ENCODE data around the gene MUC21.
"Not testable (repeated sequence)": the region's sequence is repeated elsewhere in the genome, so short reads cannot be mapped to it uniquely, and the experiment has no call there.

MUC21 gene

DNA sequence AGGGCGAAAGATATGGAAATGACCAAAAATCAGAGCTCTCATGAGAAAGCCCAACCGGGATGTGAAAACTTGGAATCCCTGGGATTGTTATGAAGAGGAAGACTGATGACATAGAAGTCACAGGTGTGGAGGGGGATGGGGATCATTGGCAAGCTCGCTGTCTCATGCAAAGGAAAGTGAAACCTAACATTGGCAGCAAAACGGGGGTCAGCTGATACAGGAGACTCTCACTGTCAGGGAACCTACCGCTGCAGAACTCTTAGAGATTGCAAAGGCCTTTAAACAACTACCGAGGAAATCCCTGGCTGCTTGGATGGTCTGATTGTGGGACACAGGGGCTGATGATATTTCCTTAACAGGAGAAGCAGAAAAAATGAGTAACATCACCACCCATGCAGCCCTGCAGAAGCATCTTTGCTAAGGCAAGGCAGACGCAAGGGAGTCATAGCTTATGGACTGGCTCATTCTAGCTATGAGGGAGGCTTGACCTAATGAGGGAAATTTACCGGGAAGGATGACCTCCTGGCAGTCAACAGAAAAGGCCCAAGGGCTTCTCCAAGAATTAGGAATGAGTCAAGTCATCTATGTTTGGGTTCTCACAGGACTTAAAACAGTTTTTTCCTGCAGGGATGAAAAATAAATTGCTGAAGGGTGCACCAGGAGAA is 7.0 kb downstream of the MUC21 start:
- no peak for TF ChIP-seq CTCF (IDR thresholded peaks at IDR 0.05; ENCODE audit: control insufficient read depth, insufficient read depth, low read depth, low read length, missing control alignments)
- no peak overlapping the region for H3K4me3 ChIP-seq (ENCODE audit: control insufficient read depth, low read depth, low read length)
- DNase-seq (ENCODE audit: low read depth): no peak

DNA sequence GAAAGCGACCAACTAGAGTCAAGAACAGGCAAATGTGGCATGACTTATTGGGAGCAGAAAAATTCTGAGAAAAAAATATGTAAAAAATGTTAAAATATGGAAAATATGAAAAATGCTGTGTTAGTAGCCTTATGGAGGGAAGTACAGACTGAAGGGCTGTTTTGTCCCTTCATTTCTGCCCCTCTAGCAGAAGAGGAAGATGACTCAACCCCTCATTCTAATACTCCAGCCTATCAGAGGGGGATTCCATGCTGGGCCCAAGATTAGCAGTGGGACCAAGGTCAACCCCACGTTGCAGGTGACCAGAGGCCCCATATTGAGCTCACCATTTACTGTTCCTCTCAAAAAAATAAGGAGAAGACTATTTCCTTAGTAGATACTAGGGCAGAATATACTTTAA is 8.4 kb downstream of the MUC21 start:
- DNase-seq (ENCODE audit: low read depth): no peak
- TF ChIP-seq CTCF (IDR thresholded peaks at IDR 0.05; ENCODE audit: control insufficient read depth, insufficient read depth, low read depth, low read length, missing control alignments): no peak
- H3K4me3 ChIP-seq (ENCODE audit: control insufficient read depth, low read depth, low read length): no peak overlapping the region

DNA sequence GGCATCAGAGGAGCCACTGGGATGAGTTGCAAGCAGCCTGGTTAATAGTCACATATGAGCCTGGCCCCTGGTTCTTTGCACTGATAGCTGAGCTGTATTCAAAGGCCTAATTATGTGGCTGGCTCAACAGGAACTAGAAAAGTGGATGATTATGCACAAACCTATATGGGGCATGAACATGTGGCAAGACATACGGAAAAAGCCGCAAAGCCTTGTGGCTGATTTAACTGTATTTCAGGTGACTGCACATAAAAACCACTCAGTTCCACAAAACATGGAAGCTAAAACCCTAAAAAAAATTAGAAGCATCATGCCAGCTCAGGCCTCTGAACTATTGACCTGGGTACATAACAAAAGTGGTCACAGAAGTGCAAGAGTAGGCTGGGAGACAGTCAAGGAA is 13.8 kb downstream of the MUC21 start:
- no peak for TF ChIP-seq CTCF (IDR thresholded peaks at IDR 0.05; ENCODE audit: control insufficient read depth, insufficient read depth, low read depth, low read length, missing control alignments)
- no peak for DNase-seq (ENCODE audit: low read depth)
- H3K4me3 ChIP-seq (ENCODE audit: control insufficient read depth, low read depth, low read length): no peak overlapping the region

- DNase-seq (ENCODE audit: low read depth): no peak
- no peak overlapping the region for H3K4me3 ChIP-seq (ENCODE audit: control insufficient read depth, low read depth, low read length)
- TF ChIP-seq CTCF (IDR thresholded peaks at IDR 0.05; ENCODE audit: control insufficient read depth, insufficient read depth, low read depth, low read length, missing control alignments): no peak
Observed at GRCh38 chr6:30998785-30999184, 15.3 kb downstream of the MUC21 start.

- not testable (repeated sequence) for H3K4me3 ChIP-seq (ENCODE audit: control insufficient read depth, low read depth, low read length); DNase-seq (ENCODE audit: low read depth)
Observed at GRCh38 chr6:31000067-31000860, 16.7 kb downstream of the MUC21 start.

- no peak for DNase-seq (ENCODE audit: low read depth)
- no peak for TF ChIP-seq CTCF (IDR thresholded peaks at IDR 0.05; ENCODE audit: control insufficient read depth, insufficient read depth, low read depth, low read length, missing control alignments)
- no peak overlapping the region for H3K4me3 ChIP-seq (ENCODE audit: control insufficient read depth, low read depth, low read length)
Observed at GRCh38 chr6:31001281-31001888, 17.9 kb downstream of the MUC21 start.

- TF ChIP-seq CTCF (IDR thresholded peaks at IDR 0.05; ENCODE audit: control insufficient read depth, insufficient read depth, low read depth, low read length, missing control alignments): no peak
- no peak for DNase-seq (ENCODE audit: low read depth)
- no peak overlapping the region for H3K4me3 ChIP-seq (ENCODE audit: control insufficient read depth, low read depth, low read length)
Observed at GRCh38 chr6:31002471-31002870, 19.0 kb downstream of the MUC21 start.

Measured in AG09309 (cell line).